ENCODE measurements around the gene TUBGCP2.

The TUBGCP2 gene

GRCh38 chr10:133341983-133342382, 33.3 kb upstream of the TUBGCP2 start:
- Histone ChIP-seq H3K9me2 (replicated peaks; ENCODE audit: insufficient read depth, low read length) (no peaks in the 10 kb centered on the region), H3K79me2 (ENCODE audit: insufficient read depth, low read length) (no peaks in the 10 kb centered on the region), H3K9ac (ENCODE audit: low read length) (no peak overlapping the region), H3K36me3 (ENCODE audit: low read length) (no peaks in the 10 kb centered on the region), H4K20me1 (ENCODE audit: low read depth, low read length) (no peaks in the 10 kb centered on the region), H3K27me3 (ENCODE audit: low read length) (no peaks in the 10 kb centered on the region), H3F3A (ENCODE audit: insufficient read depth) (no peaks in the 10 kb centered on the region), H2AFZ (ENCODE audit: low read depth, low read length, severe bottlenecking) (no peak overlapping the region), H3K9me3 (ENCODE audit: insufficient read depth, low read length) (no peaks in the 10 kb centered on the region; the same call in 1 of the 2 replicates), H3K4me2 (ENCODE audit: low read depth, low read length, poor library complexity, severe bottlenecking) (no peak overlapping the region), H3K27ac (ENCODE audit: low read depth, low read length) (no peak overlapping the region), H3K4me3 (ENCODE audit: insufficient read depth, low read length, poor library complexity, severe bottlenecking) (no peak overlapping the region)
- no peak for TF ChIP-seq EZH2phosphoT487 (conservative IDR thresholded peaks at IDR 0.05; ENCODE audit: low read length)
- no peak for TF ChIP-seq CTCF (IDR thresholded peaks at IDR 0.05; ENCODE audit: insufficient read depth, low read length, poor library complexity, severe bottlenecking)

GRCh38 chr10:133339708-133340380, 31.2 kb upstream of the TUBGCP2 start:
- Histone ChIP-seq H3K9me2 (replicated peaks; ENCODE audit: insufficient read depth, low read length) (no peaks in the 10 kb centered on the region), H4K20me1 (ENCODE audit: low read depth, low read length) (no peaks in the 10 kb centered on the region), H3F3A (ENCODE audit: insufficient read depth) (no peaks in the 10 kb centered on the region), H3K27me3 (ENCODE audit: low read length) (no peaks in the 10 kb centered on the region), H3K36me3 (ENCODE audit: low read length) (no peaks in the 10 kb centered on the region), H3K4me3 (ENCODE audit: insufficient read depth, low read length, poor library complexity, severe bottlenecking) (no peak overlapping the region), H3K9ac (ENCODE audit: low read length) (no peak overlapping the region), H3K79me2 (ENCODE audit: insufficient read depth, low read length) (no peaks in the 10 kb centered on the region), H3K4me2 (ENCODE audit: low read depth, low read length, poor library complexity, severe bottlenecking) (no peak overlapping the region), H2AFZ (ENCODE audit: low read depth, low read length, severe bottlenecking) (no peak overlapping the region), H3K27ac (ENCODE audit: low read depth, low read length) (no peak overlapping the region), H3K9me3 (ENCODE audit: insufficient read depth, low read length) (no peaks in the 10 kb centered on the region; the same call in 1 of the 2 replicates)
- no peak for TF ChIP-seq EZH2phosphoT487 (conservative IDR thresholded peaks at IDR 0.05; ENCODE audit: low read length)
- TF ChIP-seq CTCF (IDR thresholded peaks at IDR 0.05; ENCODE audit: insufficient read depth, low read length, poor library complexity, severe bottlenecking) = no peak

- no peaks in the 10 kb centered on the region for H3K9me2 ChIP-seq (replicated peaks; ENCODE audit: insufficient read depth, low read length)
- H3K4me2 ChIP-seq (ENCODE audit: low read depth, low read length, poor library complexity, severe bottlenecking) = no peak overlapping the region
- no peak overlapping the region for H3K9ac ChIP-seq (ENCODE audit: low read length)
- no peaks in the 10 kb centered on the region for H3K27me3 ChIP-seq (ENCODE audit: low read length)
- TF ChIP-seq CTCF (IDR thresholded peaks at IDR 0.05; ENCODE audit: insufficient read depth, low read length, poor library complexity, severe bottlenecking) (no peak), EZH2phosphoT487 (conservative IDR thresholded peaks at IDR 0.05; ENCODE audit: low read length) (no peak)
- no peaks in the 10 kb centered on the region; the same call in 1 of the 2 replicates for H3K9me3 ChIP-seq (ENCODE audit: insufficient read depth, low read length)
- H3K4me3 ChIP-seq (ENCODE audit: insufficient read depth, low read length, poor library complexity, severe bottlenecking) = no peak overlapping the region
- no peaks in the 10 kb centered on the region for H3K36me3 ChIP-seq (ENCODE audit: low read length)
- no peaks in the 10 kb centered on the region for H3F3A ChIP-seq (ENCODE audit: insufficient read depth)
- H3K79me2 ChIP-seq (ENCODE audit: insufficient read depth, low read length) = no peaks in the 10 kb centered on the region
- H3K27ac ChIP-seq (ENCODE audit: low read depth, low read length) = no peak overlapping the region
- no peaks in the 10 kb centered on the region for H4K20me1 ChIP-seq (ENCODE audit: low read depth, low read length)
- no peak overlapping the region for H2AFZ ChIP-seq (ENCODE audit: low read depth, low read length, severe bottlenecking)
Measured at GRCh38 chr10:133338080-133339071, 29.7 kb upstream of the TUBGCP2 start.

All from SU-DHL-6 (cell line).